Neural crest cell (in vitro differentiated cells): ENCODE results near the gene MINDY4. TPM values are rescaled to one million over a fixed set of nuclear protein-coding genes. Genes with fewer than 3 reads are reported as not detected.

ENCODE experiments used
- DNase-seq: peaks from one replicate; pipeline ENCODE4 v3.0.0; 2021; ENCODE audit warnings: low read depth, mixed read lengths, low spot score
- H3K27ac Mint-ChIP-seq: one replicate; pipeline ENCODE4 v1.8.0; 2021; ENCODE audit warnings: mild to moderate bottlenecking, mixed read lengths; ENCODE audit not compliant: unreplicated experiment
- H3K27me3 Mint-ChIP-seq: 2 replicates; pipeline ENCODE4 v1.8.0; 2021; ENCODE audit warnings: low read depth, mild to moderate bottlenecking, mixed read lengths
- H3K36me3 Mint-ChIP-seq: 2 replicates; pipeline ENCODE4 v1.8.0; 2021; ENCODE audit warnings: low read depth, mild to moderate bottlenecking, mixed read lengths
- H3K4me1 Mint-ChIP-seq: 2 replicates; pipeline ENCODE4 v1.8.0; 2021; ENCODE audit warnings: mixed read lengths
- H3K4me3 Mint-ChIP-seq: one replicate; pipeline ENCODE4 v1.8.0; 2021; ENCODE audit warnings: mild to moderate bottlenecking, mixed read lengths
- H3K9me3 Mint-ChIP-seq: 2 replicates; pipeline ENCODE4 v1.8.0; 2021; ENCODE audit warnings: mixed read lengths
- CTCF ChIP-seq: fragments of 200-600 bp; sonication (generic); conservative IDR thresholded peaks from 2 replicates; pipeline ENCODE4 v1.5.0; 2021; ENCODE audit warnings: antibody characterized with exemption, mild to moderate bottlenecking
- total RNA-seq: library from RNA; stranded (reverse); gene quantifications from 2 replicates; pipeline ENCODE4 v1.2.1, GENCODE V29; 2021

MINDY4 gene
- total RNA-seq, 1 donor from 2014 or later, result 9.2 TPM

DNA sequence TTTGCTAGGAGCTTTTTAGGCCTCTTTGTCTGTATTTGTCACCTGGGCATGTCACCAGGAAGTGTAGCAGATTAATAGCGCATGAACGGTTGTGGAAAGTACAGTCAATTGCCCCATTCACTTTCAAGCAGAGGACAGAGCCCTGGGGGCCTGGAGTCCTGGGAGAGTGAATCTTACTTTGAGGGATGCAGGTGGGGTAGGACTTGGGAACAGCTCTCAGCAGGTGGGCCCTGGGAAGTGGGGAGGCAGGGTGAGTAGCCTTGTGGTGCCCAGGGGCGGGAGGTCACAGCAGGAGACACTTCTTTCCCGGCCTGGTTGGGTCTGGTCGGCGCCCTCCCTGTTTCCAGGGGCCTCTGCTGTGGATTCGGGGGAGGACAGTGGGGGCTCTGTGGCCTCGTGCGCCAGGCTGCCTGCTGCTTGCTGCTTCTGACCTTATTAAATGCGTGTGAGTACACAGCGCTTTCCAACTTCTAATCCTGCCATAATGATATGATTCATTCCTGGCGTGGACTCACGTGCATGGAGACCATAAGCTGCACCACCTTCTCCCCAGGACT, 88.8 kb downstream of the MINDY4 start:
- Mint-ChIP-seq H3K36me3 (peaks cover 5% of the 10 kb centered on the region), H3K4me1 (peaks cover 7% of the 10 kb centered on the region), H3K27me3 (no peaks in the 10 kb centered on the region), H3K27ac (peak overlapping the region; percentile 71), H3K9me3 (no peaks in the 10 kb centered on the region), H3K4me3 (no peak overlapping the region)
- no peak for TF ChIP-seq CTCF
- no peak for DNase-seq

- H3K27me3 Mint-ChIP-seq, result no peaks in the 10 kb centered on the region
- no peak for DNase-seq
- no peak overlapping the region for H3K4me3 Mint-ChIP-seq
- peaks cover 5% of the 10 kb centered on the region for H3K36me3 Mint-ChIP-seq
- H3K4me1 Mint-ChIP-seq, result peaks cover 7% of the 10 kb centered on the region
- no peaks in the 10 kb centered on the region for H3K9me3 Mint-ChIP-seq
- H3K27ac Mint-ChIP-seq, result no peak overlapping the region
- TF ChIP-seq CTCF, result no peak
Measured at GRCh38 chr7:30861612-30862011, 90.4 kb downstream of the MINDY4 start.

- Mint-ChIP-seq H3K4me3 (no peak overlapping the region), H3K9me3 (no peaks in the 10 kb centered on the region), H3K27me3 (no peaks in the 10 kb centered on the region), H3K27ac (no peak overlapping the region), H3K36me3 (peaks cover under 1% of the 10 kb centered on the region), H3K4me1 (peaks cover 7% of the 10 kb centered on the region)
- no peak for DNase-seq
- TF ChIP-seq CTCF, result no peak
Measured at GRCh38 chr7:30862995-30863705, 91.9 kb downstream of the MINDY4 start.

DNA sequence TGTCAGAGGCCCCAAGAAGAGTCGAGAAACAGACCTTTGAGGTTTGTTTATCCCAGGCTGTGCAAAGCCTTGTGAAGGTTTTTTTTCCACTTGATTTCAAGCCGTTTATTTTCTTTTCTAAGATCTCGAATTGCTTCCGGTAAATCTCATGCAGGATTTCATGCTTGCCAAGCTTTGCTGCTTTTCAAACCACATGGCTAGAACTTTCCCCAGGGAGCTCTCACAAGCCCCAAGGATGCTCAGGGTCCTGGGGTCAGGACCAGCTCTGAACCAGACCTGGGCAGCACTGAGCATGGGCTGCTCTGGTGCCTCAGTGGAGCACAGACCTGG, 92.5 kb downstream of the MINDY4 start:
- no peaks in the 10 kb centered on the region for H3K9me3 Mint-ChIP-seq
- H3K27ac Mint-ChIP-seq, result no peak overlapping the region
- peaks cover 7% of the 10 kb centered on the region for H3K4me1 Mint-ChIP-seq
- H3K27me3 Mint-ChIP-seq, result no peaks in the 10 kb centered on the region
- H3K4me3 Mint-ChIP-seq, result no peak overlapping the region
- no peak for DNase-seq
- TF ChIP-seq CTCF, result no peak
- H3K36me3 Mint-ChIP-seq, result no peaks in the 10 kb centered on the region

DNA sequence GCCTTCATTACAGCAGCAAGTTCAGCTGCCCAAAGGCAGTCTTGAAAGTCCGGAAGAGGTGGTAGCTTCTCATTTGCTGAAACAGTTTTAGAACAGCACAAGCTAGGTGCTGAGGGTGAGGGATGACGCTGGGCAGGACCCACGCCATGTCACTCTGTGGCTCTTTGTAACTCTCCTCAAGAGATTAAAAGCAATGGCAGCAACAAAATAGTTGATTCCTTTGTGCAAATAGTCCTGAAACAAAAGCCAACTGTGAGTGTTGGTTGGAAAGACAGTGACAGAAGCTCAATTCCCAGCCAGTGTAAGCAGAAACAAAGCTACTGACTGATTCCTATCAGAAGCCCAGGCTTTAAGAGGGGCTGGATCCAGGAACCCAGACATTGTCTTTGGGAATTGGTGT, 92.9 kb downstream of the MINDY4 start:
- Mint-ChIP-seq H3K27ac (no peak overlapping the region), H3K9me3 (no peaks in the 10 kb centered on the region), H3K4me3 (no peak overlapping the region), H3K27me3 (no peaks in the 10 kb centered on the region), H3K4me1 (peaks cover 7% of the 10 kb centered on the region), H3K36me3 (no peaks in the 10 kb centered on the region)
- TF ChIP-seq CTCF, result no peak
- no peak for DNase-seq
